AG10803 (cell line): ENCODE data around the gene PSMG1.

Experiments
- DNase-seq: peaks from one replicate; pipeline ENCODE4 v3.0.0; 2010; ENCODE audit warnings: low read depth
- H3K4me3 ChIP-seq: 2 replicates; pipeline ENCODE4 v1.5.1; 2011; ENCODE audit warnings: mild to moderate bottlenecking, low read length, control low read depth
- TF ChIP-seq, protein P1 (sequence below): conservative IDR thresholded peaks from 2 replicates; pipeline ENCODE4 v1.5.1; 2011; ENCODE audit warnings: mild to moderate bottlenecking, low read length, control low read depth, inconsistent platforms

Gene PSMG1

DNA sequence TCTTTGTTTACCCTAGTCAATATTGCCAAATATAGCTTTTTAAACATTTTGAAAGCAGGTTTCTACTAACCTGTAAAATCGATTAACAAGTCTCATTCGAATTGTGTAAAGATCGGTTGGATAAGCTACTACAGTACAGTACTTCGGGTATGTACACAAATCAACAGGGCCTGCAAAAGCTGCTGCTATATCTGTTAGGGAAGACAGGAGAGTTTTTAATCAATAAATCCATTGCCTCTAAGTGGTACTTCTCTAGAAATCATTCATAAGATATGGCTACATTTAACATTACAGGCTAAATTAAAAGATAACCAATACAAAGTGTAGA is 34.8 kb upstream of the PSMG1 start:
- no peak for DNase-seq
- TF ChIP-seq, protein P1, sequence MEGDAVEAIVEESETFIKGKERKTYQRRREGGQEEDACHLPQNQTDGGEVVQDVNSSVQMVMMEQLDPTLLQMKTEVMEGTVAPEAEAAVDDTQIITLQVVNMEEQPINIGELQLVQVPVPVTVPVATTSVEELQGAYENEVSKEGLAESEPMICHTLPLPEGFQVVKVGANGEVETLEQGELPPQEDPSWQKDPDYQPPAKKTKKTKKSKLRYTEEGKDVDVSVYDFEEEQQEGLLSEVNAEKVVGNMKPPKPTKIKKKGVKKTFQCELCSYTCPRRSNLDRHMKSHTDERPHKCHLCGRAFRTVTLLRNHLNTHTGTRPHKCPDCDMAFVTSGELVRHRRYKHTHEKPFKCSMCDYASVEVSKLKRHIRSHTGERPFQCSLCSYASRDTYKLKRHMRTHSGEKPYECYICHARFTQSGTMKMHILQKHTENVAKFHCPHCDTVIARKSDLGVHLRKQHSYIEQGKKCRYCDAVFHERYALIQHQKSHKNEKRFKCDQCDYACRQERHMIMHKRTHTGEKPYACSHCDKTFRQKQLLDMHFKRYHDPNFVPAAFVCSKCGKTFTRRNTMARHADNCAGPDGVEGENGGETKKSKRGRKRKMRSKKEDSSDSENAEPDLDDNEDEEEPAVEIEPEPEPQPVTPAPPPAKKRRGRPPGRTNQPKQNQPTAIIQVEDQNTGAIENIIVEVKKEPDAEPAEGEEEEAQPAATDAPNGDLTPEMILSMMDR: no peak
- H3K4me3 ChIP-seq: no peak overlapping the region

GRCh38 chr21:39217356-39218081 is 34.3 kb upstream of the PSMG1 start:
- TF ChIP-seq, protein P1: no peak
- H3K4me3 ChIP-seq: no peak overlapping the region
- no peak for DNase-seq

DNA sequence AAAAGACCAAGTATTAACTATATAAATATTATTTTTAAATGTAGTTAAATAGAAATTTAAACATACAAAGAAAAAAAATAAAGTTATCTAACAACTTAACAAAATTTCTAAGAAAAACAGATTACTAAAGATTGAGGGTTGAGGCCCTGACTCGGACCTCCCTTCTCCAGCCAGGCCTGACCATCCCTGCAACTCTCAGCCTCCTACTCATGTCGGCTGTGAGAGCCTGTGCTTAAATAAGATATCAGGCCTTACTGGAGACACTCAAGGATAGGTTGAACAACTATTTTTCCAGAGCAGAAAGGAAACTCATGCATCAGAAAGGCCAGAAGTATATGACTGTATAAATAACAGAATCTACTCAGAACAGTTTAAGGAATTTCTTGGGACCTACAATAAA is 33.0 kb upstream of the PSMG1 start:
- DNase-seq: no peak
- TF ChIP-seq, protein P1: no peak
- no peak overlapping the region for H3K4me3 ChIP-seq

GRCh38 chr21:39215078-39215477 is 31.8 kb upstream of the PSMG1 start:
- H3K4me3 ChIP-seq: no peak overlapping the region
- DNase-seq: no peak
- TF ChIP-seq, protein P1: no peak

- TF ChIP-seq, protein P1: no peak
- DNase-seq: no peak
- no peak overlapping the region for H3K4me3 ChIP-seq
Measured at GRCh38 chr21:39209334-39209688, 26.1 kb upstream of the PSMG1 start.

DNA sequence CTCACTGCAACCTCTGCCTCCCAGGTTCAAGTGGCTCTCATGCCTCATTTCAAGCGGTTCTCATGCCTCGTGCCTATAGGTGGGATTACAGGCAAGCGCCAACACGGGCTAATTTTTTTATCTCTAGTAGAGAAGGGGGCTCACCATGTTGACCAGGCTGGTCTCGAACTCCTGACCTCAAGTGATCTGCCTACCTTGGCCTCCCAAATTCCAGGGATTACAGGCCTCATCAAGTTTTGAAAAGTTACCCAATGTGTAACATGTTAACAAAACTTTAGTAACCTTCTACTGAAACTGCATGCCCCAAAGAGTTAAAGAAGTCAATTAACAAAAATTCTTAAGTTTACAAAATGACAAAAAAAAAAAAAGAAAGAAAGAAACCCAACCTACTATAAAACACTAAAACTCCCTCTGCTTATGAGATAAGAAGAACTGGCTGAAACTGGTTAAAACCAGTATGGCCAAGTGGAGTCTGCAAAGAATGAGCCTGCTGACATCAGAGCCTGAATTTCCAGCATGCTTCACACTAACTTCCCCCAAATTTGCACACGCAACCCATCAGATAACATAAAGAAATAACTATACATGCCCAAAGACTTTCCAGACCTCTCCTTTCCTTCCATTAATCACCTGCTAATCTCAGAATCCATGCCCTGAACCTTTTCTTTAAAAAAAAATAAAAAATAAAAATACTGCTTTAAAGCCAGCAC is 25.5 kb upstream of the PSMG1 start:
- no peak for DNase-seq

More for the DNA sequence above, 25.5 kb upstream of the PSMG1 start:
- H3K4me3 ChIP-seq: no peak overlapping the region
- TF ChIP-seq, protein P1: no peak
